Measurements from ENCODE around the gene ZNF408. TPM values are rescaled to one million over a fixed set of nuclear protein-coding genes. Genes with fewer than 3 reads are reported as not detected.
"Not testable (repeated sequence)": the region's sequence is repeated elsewhere in the genome, so short reads cannot be mapped to it uniquely, and the experiment has no call there.

The ZNF408 gene
- total and polyA plus RNA-seq, 10 donors: 4.7 to 17.4 (median 10.1) TPM

DNA sequence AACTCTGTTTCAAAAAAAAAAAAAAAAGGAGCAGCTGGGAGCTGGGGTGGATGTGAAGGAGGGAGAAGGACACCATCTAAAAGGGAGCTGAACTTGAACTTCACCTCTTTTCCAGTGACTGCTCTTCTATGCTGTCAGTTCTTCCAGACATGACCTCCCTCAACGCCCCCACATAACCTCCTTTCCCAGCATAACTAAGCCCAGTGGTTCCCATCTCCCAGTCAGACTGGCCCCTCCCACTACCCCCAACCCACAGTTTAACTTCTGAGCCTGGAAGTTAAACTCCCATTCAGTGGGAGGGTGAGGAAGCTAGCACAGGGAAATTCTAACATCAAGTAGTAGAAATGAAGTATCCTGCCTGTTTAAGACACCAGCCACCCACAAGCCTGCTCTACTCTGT lies 2.2 kb upstream of the ZNF408 start:
- intact Hi-C loops (cut with DNase I; ENCODE audit: low total_unique reads): no loop called here
- H3K27ac ChIP-seq: peak overlapping the region in 7 of 8 donors; percentile 47 to 94 (median 90)
- H3K36me3 ChIP-seq: peaks cover 10 to 57% (median 49%) of the 10 kb centered on the region in 6 donors
- H3K4me1 ChIP-seq: peaks cover 24 to 91% (median 70%) of the 10 kb centered on the region in 6 donors
- peak overlapping the region in 3 of 8 donors; percentile 99 to 100 (median 99) for H3K4me3 ChIP-seq
- no peaks in the 10 kb centered on the region for H3K9me3 ChIP-seq
- no peaks in the 10 kb centered on the region for H3K27me3 ChIP-seq (replicated peaks in 1 of 7)
- WGBS, 5 donors: 75 to 89% (median 79%) methylated on average over 1 of the region's 1 CpG
- TF ChIP-seq POLR2AphosphoS5 (IDR thresholded peaks at IDR 0.05) (peak in 1 of 3 donors; percentile 75), POLR2A (IDR thresholded peaks at IDR 0.05) (peak in 1 of 3 donors; percentile 48)
- TF ChIP-seq, protein P1, sequence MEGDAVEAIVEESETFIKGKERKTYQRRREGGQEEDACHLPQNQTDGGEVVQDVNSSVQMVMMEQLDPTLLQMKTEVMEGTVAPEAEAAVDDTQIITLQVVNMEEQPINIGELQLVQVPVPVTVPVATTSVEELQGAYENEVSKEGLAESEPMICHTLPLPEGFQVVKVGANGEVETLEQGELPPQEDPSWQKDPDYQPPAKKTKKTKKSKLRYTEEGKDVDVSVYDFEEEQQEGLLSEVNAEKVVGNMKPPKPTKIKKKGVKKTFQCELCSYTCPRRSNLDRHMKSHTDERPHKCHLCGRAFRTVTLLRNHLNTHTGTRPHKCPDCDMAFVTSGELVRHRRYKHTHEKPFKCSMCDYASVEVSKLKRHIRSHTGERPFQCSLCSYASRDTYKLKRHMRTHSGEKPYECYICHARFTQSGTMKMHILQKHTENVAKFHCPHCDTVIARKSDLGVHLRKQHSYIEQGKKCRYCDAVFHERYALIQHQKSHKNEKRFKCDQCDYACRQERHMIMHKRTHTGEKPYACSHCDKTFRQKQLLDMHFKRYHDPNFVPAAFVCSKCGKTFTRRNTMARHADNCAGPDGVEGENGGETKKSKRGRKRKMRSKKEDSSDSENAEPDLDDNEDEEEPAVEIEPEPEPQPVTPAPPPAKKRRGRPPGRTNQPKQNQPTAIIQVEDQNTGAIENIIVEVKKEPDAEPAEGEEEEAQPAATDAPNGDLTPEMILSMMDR (IDR thresholded peaks at IDR 0.05 in 8 of 11, conservative IDR thresholded peaks at IDR 0.05 in 3 of 11): no peak
- DNase-seq: no peak

DNA sequence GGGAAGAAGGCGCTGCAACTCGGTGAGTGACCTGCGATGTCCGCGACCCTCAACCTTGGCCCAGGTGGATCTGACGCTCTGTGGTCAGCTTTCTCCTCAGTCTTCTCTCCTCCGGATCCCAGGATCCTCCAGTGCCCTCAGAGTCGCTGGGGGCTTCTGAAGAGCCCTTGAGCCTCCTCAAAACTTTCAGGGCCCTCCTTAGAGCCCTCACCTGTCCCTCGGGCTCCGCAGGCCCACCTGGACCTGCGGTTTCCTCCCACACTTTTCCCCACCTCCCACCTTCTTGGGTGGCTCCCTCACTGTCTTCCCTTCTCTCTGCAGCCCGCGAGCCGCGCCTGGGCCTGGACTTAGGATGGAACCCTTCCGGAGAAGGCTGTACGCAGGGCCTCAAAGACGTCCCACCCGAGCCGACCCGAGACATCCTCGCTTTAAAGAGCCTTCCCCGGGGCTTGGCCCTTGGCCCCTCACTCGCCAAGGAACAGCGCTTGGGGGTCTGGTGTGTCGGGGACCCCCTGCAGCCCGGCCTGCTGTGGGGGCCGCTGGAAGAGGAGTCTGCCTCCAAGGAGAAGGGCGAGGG lies 335 bp downstream of the ZNF408 start:
- H3K27me3 ChIP-seq (replicated peaks in 1 of 7): no peaks in the 10 kb centered on the region
- H3K27ac ChIP-seq: peak overlapping the region; percentile 70 to 94 (median 89)
- no peaks in the 10 kb centered on the region for H3K9me3 ChIP-seq
- intact Hi-C loops (cut with DNase I; ENCODE audit: low total_unique reads): no loop called here
- H3K4me1 ChIP-seq: peaks cover 19 to 67% (median 61%) of the 10 kb centered on the region in 6 donors
- peak; percentile 86 for DNase-seq
- WGBS, 5 donors: 1 to 2% (median 1%) methylated on average over 21 to 29 of the region's 29 CpGs
- TF ChIP-seq, protein P1 (IDR thresholded peaks at IDR 0.05 in 8 of 11, conservative IDR thresholded peaks at IDR 0.05 in 3 of 11): no peak
- no peak for TF ChIP-seq POLR2AphosphoS5 (IDR thresholded peaks at IDR 0.05)
- TF ChIP-seq POLR2A (IDR thresholded peaks at IDR 0.05): no peak
- peaks cover 7 to 57% (median 49%) of the 10 kb centered on the region in 6 donors for H3K36me3 ChIP-seq
- peak overlapping the region; percentile 81 to 100 (median 98) for H3K4me3 ChIP-seq

DNA sequence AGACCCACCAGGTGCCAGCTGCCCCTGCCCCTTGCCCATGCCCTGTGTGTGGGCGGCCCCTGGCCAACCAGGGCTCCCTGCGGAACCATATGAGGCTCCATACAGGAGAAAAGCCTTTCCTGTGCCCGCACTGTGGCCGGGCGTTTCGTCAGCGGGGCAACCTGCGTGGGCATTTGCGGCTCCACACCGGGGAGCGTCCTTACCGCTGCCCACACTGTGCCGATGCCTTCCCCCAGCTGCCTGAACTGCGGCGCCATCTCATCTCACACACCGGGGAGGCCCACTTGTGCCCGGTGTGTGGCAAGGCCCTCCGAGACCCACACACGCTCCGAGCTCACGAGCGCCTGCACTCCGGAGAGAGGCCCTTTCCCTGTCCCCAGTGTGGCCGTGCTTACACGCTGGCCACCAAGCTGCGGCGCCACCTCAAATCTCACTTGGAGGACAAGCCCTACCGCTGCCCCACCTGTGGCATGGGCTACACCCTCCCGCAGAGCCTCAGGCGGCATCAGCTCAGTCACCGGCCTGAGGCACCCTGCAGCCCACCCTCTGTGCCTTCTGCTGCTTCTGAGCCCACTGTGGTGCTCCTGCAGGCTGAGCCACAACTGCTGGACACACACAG lies 4.3 kb downstream of the ZNF408 start:
- WGBS, 5 donors: 95 to 97% (median 97%) methylated on average over 20 to 31 of the region's 31 CpGs
- H3K27ac ChIP-seq: no peak overlapping the region
- no peak for DNase-seq
- intact Hi-C loops (cut with DNase I; ENCODE audit: low total_unique reads): no loop called here
- no peaks in the 10 kb centered on the region for H3K27me3 ChIP-seq (replicated peaks in 1 of 7)
- peaks cover 13 to 27% (median 23%) of the 10 kb centered on the region in 6 donors for H3K4me1 ChIP-seq
- H3K36me3 ChIP-seq: peaks cover 7 to 76% (median 53%) of the 10 kb centered on the region in 6 donors
- TF ChIP-seq, protein P1 (IDR thresholded peaks at IDR 0.05 in 8 of 11, conservative IDR thresholded peaks at IDR 0.05 in 3 of 11): no peak
- TF ChIP-seq POLR2AphosphoS5 (IDR thresholded peaks at IDR 0.05): peak in 1 of 3 donors; percentile 47
- no peaks in the 10 kb centered on the region for H3K9me3 ChIP-seq
- H3K4me3 ChIP-seq: no peak overlapping the region

DNA sequence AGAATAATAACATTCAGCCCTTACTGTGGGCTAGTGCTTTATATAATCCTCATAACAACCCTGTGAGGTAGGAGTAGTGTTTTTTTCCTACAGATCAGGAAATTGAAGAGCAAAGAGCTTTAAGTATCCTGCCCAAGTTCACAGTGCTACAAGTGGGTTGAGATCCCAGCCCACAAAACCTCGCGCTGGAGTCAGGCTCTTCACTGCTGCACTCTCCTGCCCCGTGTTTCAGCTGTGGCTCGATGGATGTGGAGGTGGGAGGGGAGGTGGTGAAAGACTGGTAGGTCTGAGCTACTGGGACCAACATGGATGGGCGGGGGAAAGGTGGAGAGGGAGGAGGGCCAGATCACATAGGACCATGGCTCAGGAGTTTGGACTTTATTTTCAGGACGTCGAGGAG lies 6.1 kb downstream of the ZNF408 start:
- Histone ChIP-seq H3K4me3 (no peak overlapping the region), H3K4me1 (peaks cover 6 to 17% (median 16%) of the 10 kb centered on the region in 6 donors), H3K27ac (no peak overlapping the region), H3K27me3 (replicated peaks in 1 of 7) (no peaks in the 10 kb centered on the region), H3K9me3 (no peaks in the 10 kb centered on the region), H3K36me3 (peaks cover 7 to 78% (median 53%) of the 10 kb centered on the region in 6 donors)
- no peak for DNase-seq
- intact Hi-C loops (cut with DNase I; ENCODE audit: low total_unique reads): no loop called here
- WGBS, 5 donors: 90 to 95% (median 91%) methylated on average over 7 of the region's 7 CpGs
- TF ChIP-seq POLR2AphosphoS5 (IDR thresholded peaks at IDR 0.05): no peak
- TF ChIP-seq, protein P1 (IDR thresholded peaks at IDR 0.05 in 8 of 11, conservative IDR thresholded peaks at IDR 0.05 in 3 of 11): no peak

DNA sequence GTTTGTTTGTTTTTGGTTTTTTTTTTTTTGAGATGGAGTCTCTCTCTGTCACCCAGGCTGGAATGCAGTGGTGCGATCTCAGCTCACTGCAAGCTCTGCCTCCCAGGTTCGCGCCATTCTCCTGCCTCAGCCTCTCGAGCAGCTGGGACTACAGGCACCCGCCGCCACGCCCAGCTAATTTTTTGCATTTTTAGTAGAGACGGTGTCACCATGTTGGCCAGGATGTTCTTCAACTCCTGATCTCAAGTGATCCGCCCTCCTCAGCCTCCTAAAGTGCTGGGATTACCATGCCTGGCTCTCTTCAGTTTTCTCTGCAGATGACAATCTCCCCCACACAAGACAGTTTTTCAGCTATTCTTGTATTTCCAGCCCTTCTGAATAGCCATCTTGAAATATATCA lies 8.5 kb downstream of the ZNF408 start:
- H3K4me1 ChIP-seq; H3K27me3 ChIP-seq (replicated peaks in 1 of 7); H3K27ac ChIP-seq; intact Hi-C loops (cut with DNase I; ENCODE audit: low total_unique reads); H3K4me3 ChIP-seq; H3K9me3 ChIP-seq; DNase-seq: not testable (repeated sequence)
- H3K36me3 ChIP-seq: peaks cover 7 to 53% (median 32%) of the 10 kb centered on the region in 6 donors
- WGBS, 5 donors: 88 to 96% (median 93%) methylated on average over 9 of the region's 9 CpGs

All from spleen (tissue), 11 donors.